Caki2 (cell line): ENCODE results near the gene SCD5. TPM values are rescaled to one million over a fixed set of nuclear protein-coding genes. Genes with fewer than 3 reads are reported as not detected.

Experiments
- DNase-seq: peaks from one replicate; pipeline ENCODE4 v3.0.0-alpha.2; 2015; ENCODE audit warnings: low read depth
- in situ Hi-C: cut with HindIII; loops from 2 replicates; pipeline ENCODE4 v1.10.0; 2016; ENCODE audit warnings: low sequenced_read_pairs, low pct_unique_long_range_greater_than_20kb, mixed read lengths
- total RNA-seq: library from RNA; depleted of rRNA; stranded (reverse); fragments of >200 nt; shearing (Covaris generic); gene quantifications from 2 replicates; pipeline ENCODE4 v1.2.3, GENCODE V29; 2014; ENCODE audit warnings: low replicate concordance

The SCD5 gene
- total RNA-seq, 1 experiment from 2014 or later: 7.2 TPM

DNA sequence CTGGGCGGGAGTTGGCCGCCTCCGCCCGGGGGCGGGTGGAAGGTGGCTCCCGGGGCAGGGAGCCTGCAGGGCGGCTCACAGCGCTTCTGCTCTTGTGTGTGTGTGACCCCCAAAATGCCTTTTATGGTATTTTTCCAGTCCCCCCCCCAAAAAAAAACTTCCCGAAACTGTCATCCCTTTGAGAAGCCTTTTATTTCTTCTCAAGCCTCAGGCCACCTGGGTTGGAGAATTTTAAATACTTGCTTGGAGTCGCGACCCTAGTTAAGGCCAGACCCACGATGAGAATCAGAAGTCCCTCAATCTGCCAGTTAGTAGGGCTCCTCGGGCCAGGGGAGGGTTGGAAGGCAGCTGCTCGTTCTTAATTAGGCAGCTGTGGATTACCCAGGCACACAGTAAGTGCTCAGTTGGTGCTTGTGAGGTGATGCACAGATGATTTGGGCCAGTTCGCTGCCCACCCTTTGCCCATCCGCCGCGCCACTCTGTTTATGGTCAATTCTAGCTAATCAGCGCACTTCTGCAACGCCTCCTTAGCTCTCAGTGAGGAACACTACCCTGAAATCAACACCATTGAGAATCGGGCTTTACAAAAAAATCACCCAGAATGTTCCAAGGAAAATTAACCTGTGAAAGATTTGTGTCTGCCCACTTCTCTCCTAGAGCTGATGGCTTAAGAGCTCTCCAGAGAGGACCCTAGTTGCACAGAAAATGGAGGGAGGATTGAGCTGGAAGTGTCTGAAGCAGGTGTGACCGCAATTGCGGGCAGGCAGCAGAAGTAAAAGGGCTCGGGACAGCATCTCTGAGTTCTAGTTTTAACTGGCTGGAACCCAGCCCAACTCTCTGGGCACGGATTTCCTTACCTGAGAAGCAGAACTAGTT lies 648 bp upstream of the SCD5 start:
- in situ Hi-C loops: no loop called here
- DNase-seq: no peak

DNA sequence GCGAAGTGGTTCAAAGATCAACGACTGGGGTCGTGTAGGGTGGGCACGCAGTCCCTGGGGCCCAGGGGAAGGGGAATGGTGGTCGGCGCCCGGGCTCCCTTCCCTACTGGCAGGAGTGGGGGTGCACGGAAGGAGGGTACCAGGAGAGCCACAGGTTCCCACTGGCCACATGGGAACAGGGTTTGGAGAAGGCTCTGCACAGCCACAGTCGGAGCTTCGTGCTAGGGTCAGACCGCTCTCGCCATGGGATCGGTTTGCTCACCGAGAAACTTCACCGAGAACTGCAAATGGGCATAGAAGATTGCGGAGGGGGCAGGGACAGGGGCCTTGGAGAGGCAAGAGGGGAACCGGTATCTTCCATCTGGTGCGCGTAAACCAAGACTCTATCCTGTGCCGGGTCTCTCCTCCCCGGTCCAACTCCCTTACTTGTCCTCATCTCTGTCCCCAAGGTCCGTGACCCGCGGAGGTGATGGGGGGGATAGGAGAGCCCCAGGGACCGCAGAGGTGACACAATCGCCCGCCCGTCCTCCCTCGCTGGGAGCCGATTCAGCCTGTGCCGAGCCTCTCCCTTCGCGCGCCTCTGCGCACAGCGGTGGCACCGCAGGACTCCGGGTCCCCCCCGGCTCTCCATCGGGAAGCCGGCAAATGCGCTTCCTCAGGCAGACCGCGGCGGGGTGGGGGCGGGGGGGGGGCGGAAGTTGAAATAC lies 1.0 kb downstream of the SCD5 start:
- no peak for DNase-seq
- in situ Hi-C loops: no loop called here

DNA sequence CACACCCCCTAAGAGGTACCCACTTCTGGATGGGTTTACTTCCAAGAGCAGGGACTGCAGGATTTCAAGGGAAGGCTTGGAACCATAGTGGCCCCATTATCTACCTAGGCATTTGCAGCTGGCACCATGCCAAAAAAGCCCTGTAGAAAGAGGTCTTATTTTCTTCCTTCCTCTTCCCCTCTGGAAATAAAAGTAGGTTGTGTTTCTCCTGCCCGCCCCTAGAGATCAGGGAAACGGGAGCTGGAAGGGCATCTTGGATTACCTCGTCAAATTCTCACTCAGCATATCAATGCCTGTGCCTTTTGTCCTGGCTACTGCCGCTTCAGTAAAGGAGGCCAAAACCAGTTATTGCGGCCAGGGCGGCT lies 1.6 kb downstream of the SCD5 start:
- in situ Hi-C loops: no loop called here
- no peak for DNase-seq

DNA sequence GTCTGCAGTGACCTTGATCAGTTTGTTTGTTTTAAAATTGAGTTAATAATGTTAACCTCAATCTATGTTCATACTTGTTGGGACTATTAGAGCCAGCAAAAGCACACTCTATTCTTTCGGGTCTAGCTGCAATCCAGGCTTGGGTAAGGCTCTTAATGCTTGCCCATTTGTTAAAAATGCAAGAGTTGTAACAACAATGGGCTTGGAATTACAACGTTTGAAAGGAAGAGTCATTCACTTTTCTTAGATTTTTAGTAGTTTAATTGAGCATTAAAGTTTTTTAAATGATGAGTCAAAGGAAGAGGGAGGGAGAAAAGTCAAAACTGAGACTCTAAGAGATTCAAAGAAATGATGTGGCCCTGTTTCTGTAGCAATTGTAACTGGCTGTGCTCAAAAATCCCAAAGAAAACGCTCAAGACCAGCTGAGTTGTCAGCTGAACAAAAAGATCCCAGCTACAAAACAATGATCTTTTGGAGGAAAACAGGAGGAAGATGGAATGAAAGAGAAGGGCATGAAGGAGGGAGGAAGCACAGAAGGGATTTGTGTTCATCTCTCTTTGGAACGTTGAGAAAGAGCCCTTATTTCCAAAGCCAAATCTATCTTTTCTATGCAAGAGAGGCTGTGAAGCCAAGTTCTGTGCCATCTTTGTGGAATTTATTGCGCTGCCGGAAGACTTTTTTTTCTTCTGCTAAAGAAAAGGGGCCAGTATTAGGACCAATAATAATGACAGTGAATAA lies 5.5 kb downstream of the SCD5 start:
- in situ Hi-C loops: no loop called here
- DNase-seq: no peak

GRCh38 chr4:82791179-82791578 lies 7.4 kb downstream of the SCD5 start:
- in situ Hi-C loops: no loop called here
- no peak for DNase-seq

DNA sequence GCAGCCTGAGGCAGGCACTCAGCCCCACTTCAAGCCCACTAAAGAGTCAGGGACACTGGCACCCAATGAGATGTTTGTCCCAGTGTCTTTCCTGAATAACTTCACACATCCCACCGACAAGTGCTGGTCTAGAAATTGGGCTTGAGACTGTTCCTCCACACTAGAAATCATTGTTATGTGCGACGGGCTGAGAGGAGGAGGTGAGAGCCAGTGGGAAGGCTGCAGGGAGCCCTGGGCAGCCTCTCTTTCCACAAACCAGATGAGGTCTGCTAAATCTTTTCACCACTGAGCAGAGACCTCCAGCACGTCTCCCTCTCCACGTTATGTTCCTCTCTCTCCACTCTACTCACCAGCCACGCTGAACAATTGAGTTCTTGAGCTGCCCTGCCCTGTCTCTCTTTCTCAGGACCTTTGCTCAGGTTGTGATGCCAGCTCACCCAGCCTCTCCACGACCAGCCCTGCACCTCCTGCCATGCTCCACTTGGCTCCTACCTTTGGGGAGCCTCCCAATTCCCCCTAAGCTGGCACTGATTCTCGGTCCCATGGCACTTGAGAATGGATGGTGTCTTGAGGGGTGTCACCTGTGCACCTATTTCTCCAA lies 8.4 kb downstream of the SCD5 start:
- DNase-seq: no peak
- in situ Hi-C loops: no loop called here

- no peak for DNase-seq
- in situ Hi-C loops: no loop called here
These were observed 9.4 kb downstream of the SCD5 start for GRCh38 chr4:82789025-82789776.

GRCh38 chr4:82787342-82787741 lies 11.3 kb downstream of the SCD5 start:
- in situ Hi-C loops: no loop called here
- DNase-seq: no peak

GRCh38 chr4:82786828-82787227 lies 11.8 kb downstream of the SCD5 start:
- in situ Hi-C loops: no loop called here
- no peak for DNase-seq

DNA sequence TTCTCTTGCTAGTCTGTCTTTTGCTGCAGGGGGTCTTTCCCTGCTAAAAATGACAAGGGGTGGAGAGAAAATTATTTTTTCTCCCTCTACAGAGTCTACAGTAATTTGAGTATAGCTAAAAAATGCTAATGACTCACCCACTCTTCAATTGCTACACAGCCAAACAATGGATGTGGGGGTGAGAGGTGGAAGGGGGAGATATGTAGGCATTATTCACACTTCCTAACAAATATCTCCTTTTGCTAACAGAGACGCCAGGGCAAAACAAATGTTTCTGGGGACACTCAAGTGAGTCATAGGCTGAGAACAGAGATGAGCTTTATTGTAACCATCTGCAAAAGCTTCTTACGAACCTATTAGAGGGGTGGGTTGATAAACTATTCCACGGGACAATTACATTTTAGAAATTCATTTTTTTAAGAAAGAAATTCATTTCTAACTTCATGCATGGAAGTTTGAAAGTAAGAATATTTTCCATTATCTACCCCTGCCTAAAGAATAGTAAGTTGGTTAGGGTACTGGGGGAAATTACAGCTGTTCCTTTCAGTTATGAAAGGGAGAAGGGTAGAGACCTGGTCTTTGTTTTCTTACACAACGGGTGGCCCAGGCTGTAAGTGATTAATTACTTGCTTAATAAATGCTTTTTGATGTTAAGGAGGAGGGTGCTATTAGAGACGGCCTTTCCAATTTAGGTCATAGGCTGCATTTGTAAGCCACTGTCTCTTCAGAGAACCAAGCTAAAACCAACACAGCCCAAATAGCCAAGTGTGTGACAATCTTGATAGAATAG lies 12.8 kb downstream of the SCD5 start:
- no peak for DNase-seq
- in situ Hi-C loops: no loop called here

GRCh38 chr4:82784681-82785610 lies 13.7 kb downstream of the SCD5 start:
- DNase-seq: no peak
- in situ Hi-C loops: no loop called here

GRCh38 chr4:82782626-82783345 lies 15.8 kb downstream of the SCD5 start:
- no peak for DNase-seq
- in situ Hi-C loops: no loop called here

- in situ Hi-C loops: no loop called here
- DNase-seq: no peak
These were observed 17.8 kb downstream of the SCD5 start for GRCh38 chr4:82780752-82781231.

GRCh38 chr4:82780170-82780751 lies 18.3 kb downstream of the SCD5 start:
- in situ Hi-C loops: no loop called here
- no peak for DNase-seq

DNA sequence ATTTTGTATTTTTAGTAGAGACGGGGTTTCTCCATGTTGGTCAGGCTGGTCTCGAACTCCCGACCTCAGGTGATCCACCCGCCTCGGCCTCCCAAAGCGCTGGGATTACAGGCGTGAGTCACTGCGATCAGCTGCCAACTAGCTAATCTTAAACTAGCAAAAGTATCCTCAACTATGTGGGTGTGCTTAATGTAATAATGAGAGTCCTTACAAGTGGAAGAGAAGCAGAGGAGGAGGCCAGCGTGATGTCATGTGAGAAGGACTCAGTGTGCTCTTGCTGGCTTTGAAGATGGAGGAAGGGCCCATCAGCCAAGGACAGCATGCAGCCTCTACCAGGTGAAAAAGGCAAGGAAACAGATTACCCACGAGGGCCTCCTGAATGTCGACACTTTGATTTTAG lies 19.6 kb downstream of the SCD5 start:
- in situ Hi-C loops: no loop called here
- DNase-seq: no peak
